Prostate gland (tissue), 2 donors: ENCODE measurements around the gene SPATS2. TPM values are rescaled to one million over a fixed set of nuclear protein-coding genes. Genes with fewer than 3 reads are reported as not detected.

Experiments
- DNase-seq: peaks from one replicate; pipeline ENCODE4 v3.0.0-alpha.2; 2019; ENCODE audit warnings: low spot score
- H3K27ac ChIP-seq, 2 donors: fragments of 200-600 bp; sonication (generic); 2 replicates each; pipeline ENCODE4 v1.5.1; 2017 to 2019
- H3K27me3 ChIP-seq: fragments of 200-600 bp; sonication (generic); replicated peaks from 2 replicates; pipeline ENCODE4 v1.5.1; 2019; ENCODE audit not compliant: insufficient read depth
- H3K36me3 ChIP-seq, 2 donors: fragments of 200-600 bp; sonication (generic); 1 replicate in 1 of 2; 2 replicates in 1 of 2; pipeline versions ENCODE4 v1.5.1 to v1.8.1; 2017 to 2019
- H3K4me1 ChIP-seq: fragments of 200-600 bp; sonication (generic); replicated peaks from 2 replicates; pipeline ENCODE4 v1.5.1; 2019
- H3K4me3 ChIP-seq, 2 donors: fragments of 200-600 bp; sonication (generic); 2 replicates each; pipeline ENCODE4 v1.5.1; 2017 to 2019
- H3K9me3 ChIP-seq: fragments of 200-600 bp; sonication (generic); 2 replicates; pipeline ENCODE4 v1.5.1; 2017
- POLR2A ChIP-seq: fragments of 450-650 bp; IDR thresholded peaks from one replicate; pipeline ENCODE4 v1.6.1; 2016; ENCODE audit warnings: antibody characterized with exemption, mild to moderate bottlenecking
- POLR2AphosphoS5 ChIP-seq: sonication (generic); formaldehyde crosslinking; IDR thresholded peaks from one replicate; pipeline ENCODE4 v1.6.1; 2017; ENCODE audit warnings: antibody characterized with exemption
- WGBS: methylation state at CpG from one replicate; pipeline ENCODE4 v1.1.5; 2018; 5-methylcytosine and 5-hydroxymethylcytosine counted together
- intact Hi-C: fragments of 100-400 bp; cut with DNase I; formaldehyde crosslinking; loops from one replicate; pipeline ENCODE4 v1.14.2; 2022
- total RNA-seq, 2 donors: library from RNA; depleted of rRNA; stranded (reverse); fragments of >200 nt; gene quantifications; one replicate each; pipeline ENCODE4 v1.1.0, GENCODE V29; 2016
- TF ChIP-seq, protein P1 (sequence below), 4 experiments: fragments of 200-600 bp in 2 of 4; fragments of 450-650 bp in 2 of 4; sonication (generic) in 2 of 4; IDR thresholded peaks; 1 replicate in 3 of 4; 2 replicates in 1 of 4; pipeline ENCODE4 v1.5.1; 2016 to 2019; ENCODE audit warnings: antibody characterized with exemption in 4 of 4, mild to moderate bottlenecking in 2 of 4, moderate library complexity in 2 of 4

SPATS2 gene
- total RNA-seq, 2 donors from 2014 or later: 30.1 to 34.2 TPM

DNA sequence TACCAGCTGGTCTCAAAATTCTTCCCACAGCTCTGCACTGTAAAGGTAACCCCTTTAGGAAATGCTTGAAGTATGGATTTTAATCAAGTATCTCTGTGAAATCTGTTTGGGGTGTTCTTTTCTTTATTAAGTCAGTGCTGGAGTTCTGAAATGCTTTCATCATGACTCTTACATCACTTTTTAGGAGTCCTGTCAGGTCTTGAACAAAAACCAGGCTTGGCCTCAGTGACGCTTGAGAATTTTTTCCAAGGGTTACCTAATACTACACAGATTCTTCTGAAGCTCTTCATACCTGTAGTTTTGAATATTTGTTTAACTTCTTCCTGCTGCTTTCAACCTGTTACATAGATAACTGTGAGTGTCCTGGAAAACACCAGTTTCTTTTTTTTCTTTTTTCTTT lies 124.6 kb downstream of the SPATS2 start:
- Histone ChIP-seq H3K4me3 (no peak overlapping the region), H3K4me1 (no peaks in the 10 kb centered on the region), H3K9me3 (no peaks in the 10 kb centered on the region), H3K27me3 (no peaks in the 10 kb centered on the region), H3K36me3 (no peaks in the 10 kb centered on the region), H3K27ac (no peak overlapping the region)
- WGBS: 96% methylated on average over 1 of the region's 1 CpG
- no peak for DNase-seq
- intact Hi-C loops: no loop called here
- TF ChIP-seq POLR2AphosphoS5 (no peak), POLR2A (no peak)
- TF ChIP-seq, protein P1, sequence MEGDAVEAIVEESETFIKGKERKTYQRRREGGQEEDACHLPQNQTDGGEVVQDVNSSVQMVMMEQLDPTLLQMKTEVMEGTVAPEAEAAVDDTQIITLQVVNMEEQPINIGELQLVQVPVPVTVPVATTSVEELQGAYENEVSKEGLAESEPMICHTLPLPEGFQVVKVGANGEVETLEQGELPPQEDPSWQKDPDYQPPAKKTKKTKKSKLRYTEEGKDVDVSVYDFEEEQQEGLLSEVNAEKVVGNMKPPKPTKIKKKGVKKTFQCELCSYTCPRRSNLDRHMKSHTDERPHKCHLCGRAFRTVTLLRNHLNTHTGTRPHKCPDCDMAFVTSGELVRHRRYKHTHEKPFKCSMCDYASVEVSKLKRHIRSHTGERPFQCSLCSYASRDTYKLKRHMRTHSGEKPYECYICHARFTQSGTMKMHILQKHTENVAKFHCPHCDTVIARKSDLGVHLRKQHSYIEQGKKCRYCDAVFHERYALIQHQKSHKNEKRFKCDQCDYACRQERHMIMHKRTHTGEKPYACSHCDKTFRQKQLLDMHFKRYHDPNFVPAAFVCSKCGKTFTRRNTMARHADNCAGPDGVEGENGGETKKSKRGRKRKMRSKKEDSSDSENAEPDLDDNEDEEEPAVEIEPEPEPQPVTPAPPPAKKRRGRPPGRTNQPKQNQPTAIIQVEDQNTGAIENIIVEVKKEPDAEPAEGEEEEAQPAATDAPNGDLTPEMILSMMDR (IDR thresholded peaks at IDR 0.05): no peak

DNA sequence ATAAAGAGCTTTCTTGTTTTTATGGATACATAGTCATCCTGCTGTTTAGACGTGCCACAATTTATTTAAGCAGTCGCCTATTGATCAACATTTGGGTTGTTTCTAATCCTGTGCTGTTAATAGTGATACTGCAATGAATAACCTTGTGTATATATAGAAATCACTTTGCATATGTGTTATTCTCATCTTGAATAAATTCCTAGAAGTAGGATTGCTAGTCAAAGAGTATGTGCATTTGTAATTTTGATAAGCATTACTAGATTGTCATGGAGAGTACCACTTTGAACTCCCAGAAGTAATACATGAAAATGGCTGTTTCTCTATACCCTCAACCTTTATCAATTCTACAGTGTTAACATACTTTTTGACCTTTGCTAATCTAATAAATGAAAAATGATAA lies 126.6 kb downstream of the SPATS2 start:
- no peaks in the 10 kb centered on the region for H3K4me1 ChIP-seq
- no peaks in the 10 kb centered on the region for H3K36me3 ChIP-seq
- 99% methylated on average over 2 of the region's 2 CpGs for WGBS
- DNase-seq: no peak
- no peaks in the 10 kb centered on the region for H3K27me3 ChIP-seq
- intact Hi-C loops: no loop called here
- H3K9me3 ChIP-seq: no peaks in the 10 kb centered on the region
- H3K27ac ChIP-seq: no peak overlapping the region
- no peak overlapping the region for H3K4me3 ChIP-seq
- TF ChIP-seq, protein P1 (IDR thresholded peaks at IDR 0.05): no peak
- TF ChIP-seq POLR2A (no peak), POLR2AphosphoS5 (no peak)

DNA sequence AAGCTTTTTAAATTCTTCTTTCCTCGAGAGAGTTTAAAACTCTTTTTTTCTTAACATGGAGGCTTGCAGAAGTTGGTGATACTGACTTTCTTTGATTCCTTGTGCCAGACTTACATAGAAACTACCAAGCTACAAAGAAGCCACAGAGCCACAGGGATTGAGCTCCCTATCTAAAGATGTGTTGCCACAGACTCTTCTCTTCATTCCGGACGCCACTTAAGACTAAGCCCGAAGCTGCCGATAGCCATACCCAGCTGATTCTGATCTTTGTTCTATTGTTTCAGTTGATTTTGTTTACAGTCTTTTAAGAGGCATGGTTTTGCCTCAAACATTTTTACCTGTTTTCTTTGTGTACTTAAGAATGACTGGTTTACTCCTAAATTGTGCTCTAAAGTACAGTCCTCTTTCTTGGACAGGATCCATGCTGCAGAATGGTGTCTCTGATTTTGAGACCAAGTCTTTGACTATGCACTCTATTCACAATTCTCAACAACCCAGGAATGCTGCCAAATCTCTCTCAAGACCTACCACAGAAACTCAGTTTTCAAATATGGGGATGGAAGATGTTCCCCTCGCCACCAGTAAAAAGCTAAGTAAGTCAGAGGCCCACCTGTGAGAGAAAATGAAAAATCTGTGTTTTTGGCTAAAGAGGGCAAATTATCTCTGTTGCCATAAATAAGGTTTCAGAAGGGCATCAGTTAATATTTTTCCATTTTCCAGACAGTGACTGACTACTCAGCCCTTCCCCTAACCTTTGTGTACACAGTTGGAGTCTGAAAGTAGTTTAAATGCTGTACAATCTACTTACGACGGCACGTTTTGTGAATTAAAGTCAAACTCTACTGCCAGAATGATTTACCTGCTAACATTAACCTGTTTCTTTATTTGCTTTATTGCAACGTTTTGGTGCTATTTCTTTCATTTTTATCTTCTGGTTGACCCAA lies 129.4 kb downstream of the SPATS2 start:
- no peak for DNase-seq
- intact Hi-C loops: no loop called here
- Histone ChIP-seq H3K4me3 (no peak overlapping the region), H3K27me3 (no peaks in the 10 kb centered on the region), H3K27ac (no peak overlapping the region), H3K36me3 (no peaks in the 10 kb centered on the region), H3K9me3 (no peaks in the 10 kb centered on the region), H3K4me1 (no peaks in the 10 kb centered on the region)
- 72% methylated on average over 10 of the region's 10 CpGs for WGBS
- TF ChIP-seq POLR2A: no peak
- TF ChIP-seq, protein P1 (IDR thresholded peaks at IDR 0.05): no peak
- TF ChIP-seq POLR2AphosphoS5: no peak

DNA sequence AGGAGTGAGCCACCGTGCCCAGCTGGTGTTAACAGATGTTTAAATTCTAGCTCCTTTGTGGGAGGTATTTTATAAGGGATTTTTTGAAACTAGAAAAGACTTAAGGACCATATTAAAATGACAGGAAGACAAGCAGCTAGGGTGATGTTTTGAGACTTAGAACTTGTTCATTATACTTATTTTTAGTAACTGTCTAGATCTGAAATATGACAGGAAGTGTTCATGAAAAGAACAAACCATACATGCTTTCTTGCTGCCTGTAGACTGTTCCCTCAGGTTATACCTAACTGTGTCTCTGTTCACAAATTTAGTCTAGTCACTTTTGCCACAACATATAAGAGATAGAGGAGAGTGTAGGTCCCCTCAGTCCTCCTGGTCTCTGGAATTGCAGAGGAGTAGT lies 134.6 kb downstream of the SPATS2 start:
- Histone ChIP-seq H3K27ac (no peak overlapping the region), H3K36me3 (no peaks in the 10 kb centered on the region), H3K4me3 (no peak overlapping the region), H3K27me3 (no peaks in the 10 kb centered on the region), H3K4me1 (no peaks in the 10 kb centered on the region), H3K9me3 (no peaks in the 10 kb centered on the region)
- no peak for DNase-seq
- TF ChIP-seq POLR2AphosphoS5 (no peak), POLR2A (no peak)
- TF ChIP-seq, protein P1 (IDR thresholded peaks at IDR 0.05): no peak
- intact Hi-C loops: no loop called here
- 57% methylated on average over 1 of the region's 1 CpG for WGBS

DNA sequence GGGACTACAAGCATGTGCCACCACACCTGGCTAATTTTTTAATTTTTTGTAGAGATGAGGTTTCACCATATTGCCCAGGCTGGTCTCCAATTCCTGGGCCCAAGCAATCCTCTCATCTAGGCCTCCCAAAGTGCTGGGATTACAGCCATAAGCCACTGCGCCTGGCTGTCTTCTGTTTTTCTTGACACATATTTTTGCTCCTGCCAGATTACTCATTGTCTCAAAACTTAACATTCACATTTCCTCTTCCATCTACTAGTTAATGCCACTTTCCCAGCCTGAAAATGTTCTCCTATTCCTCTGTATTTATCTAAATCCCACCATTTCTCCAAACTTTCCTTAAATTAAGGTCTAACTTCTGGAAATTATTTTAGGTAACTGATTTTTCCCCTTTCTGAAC lies 135.3 kb downstream of the SPATS2 start:
- H3K27me3 ChIP-seq: no peaks in the 10 kb centered on the region
- H3K36me3 ChIP-seq: no peaks in the 10 kb centered on the region
- 97% methylated on average over 1 of the region's 1 CpG for WGBS
- no peak overlapping the region for H3K4me3 ChIP-seq
- TF ChIP-seq, protein P1 (IDR thresholded peaks at IDR 0.05): no peak
- TF ChIP-seq POLR2AphosphoS5 (no peak), POLR2A (no peak)
- no peak overlapping the region for H3K27ac ChIP-seq
- intact Hi-C loops: no loop called here
- H3K4me1 ChIP-seq: no peaks in the 10 kb centered on the region
- H3K9me3 ChIP-seq: no peaks in the 10 kb centered on the region
- DNase-seq: no peak
